Measurements from ENCODE around the gene RGS13.

DNA sequence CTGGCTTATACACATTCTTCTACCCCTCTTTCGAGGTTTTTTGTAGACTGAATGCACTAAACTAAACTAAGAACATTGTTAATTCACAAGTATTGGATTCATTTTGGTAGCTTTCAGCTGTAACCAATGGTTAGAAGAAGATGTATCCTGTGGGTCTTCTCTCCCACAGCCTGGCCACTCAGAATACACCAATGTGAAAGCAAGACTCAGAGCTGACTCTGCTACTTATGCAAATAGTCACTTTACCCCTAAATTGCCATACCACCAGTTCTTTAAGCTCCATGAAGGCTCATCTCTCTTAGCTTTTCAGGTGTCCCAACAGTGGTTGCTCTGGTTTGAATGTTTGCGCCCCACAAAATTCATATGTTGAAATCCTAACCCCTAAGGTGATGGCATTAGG is 60.1 kb downstream of the RGS13 start:
- TF ChIP-seq, protein P1, sequence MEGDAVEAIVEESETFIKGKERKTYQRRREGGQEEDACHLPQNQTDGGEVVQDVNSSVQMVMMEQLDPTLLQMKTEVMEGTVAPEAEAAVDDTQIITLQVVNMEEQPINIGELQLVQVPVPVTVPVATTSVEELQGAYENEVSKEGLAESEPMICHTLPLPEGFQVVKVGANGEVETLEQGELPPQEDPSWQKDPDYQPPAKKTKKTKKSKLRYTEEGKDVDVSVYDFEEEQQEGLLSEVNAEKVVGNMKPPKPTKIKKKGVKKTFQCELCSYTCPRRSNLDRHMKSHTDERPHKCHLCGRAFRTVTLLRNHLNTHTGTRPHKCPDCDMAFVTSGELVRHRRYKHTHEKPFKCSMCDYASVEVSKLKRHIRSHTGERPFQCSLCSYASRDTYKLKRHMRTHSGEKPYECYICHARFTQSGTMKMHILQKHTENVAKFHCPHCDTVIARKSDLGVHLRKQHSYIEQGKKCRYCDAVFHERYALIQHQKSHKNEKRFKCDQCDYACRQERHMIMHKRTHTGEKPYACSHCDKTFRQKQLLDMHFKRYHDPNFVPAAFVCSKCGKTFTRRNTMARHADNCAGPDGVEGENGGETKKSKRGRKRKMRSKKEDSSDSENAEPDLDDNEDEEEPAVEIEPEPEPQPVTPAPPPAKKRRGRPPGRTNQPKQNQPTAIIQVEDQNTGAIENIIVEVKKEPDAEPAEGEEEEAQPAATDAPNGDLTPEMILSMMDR (IDR thresholded peaks at IDR 0.05), result no peak
- no peak for TF ChIP-seq POLR2A (IDR thresholded peaks at IDR 0.05)

All from adrenal gland (tissue), 5 donors.